Measurements from ENCODE around the gene BEND5. TPM values are rescaled to one million over a fixed set of nuclear protein-coding genes. Genes with fewer than 3 reads are reported as not detected.

Gene BEND5
- total RNA-seq, 6 donors from 2014 or later = 1.7 to 14.5 (median 3.7) TPM; not detected in 1

DNA sequence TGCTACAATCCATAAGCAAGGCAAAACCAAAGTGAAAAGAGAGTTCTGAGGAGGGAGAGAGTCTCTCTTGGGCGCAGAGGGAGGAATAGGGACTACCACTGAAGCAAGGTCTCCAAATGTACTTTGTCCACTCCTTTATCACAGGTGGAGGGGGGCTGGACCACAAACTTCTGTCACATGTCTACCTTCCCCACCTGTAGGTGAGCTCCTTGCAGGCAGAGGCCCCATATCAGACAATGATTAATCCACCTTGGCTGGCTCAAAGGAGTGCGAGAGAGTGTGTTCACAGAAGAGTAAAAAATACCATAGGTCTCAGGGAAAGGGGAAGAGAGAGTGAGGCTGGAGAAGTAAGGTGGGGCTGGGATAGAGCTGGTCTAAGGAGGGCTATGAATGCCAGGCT, 4.5 kb downstream of the BEND5 start:
- TF ChIP-seq EP300 (IDR thresholded peaks at IDR 0.05) (no peak), POLR2A (IDR thresholded peaks at IDR 0.05) (no peak), POLR2AphosphoS5 (IDR thresholded peaks at IDR 0.05) (no peak)
- TF ChIP-seq, protein P1, sequence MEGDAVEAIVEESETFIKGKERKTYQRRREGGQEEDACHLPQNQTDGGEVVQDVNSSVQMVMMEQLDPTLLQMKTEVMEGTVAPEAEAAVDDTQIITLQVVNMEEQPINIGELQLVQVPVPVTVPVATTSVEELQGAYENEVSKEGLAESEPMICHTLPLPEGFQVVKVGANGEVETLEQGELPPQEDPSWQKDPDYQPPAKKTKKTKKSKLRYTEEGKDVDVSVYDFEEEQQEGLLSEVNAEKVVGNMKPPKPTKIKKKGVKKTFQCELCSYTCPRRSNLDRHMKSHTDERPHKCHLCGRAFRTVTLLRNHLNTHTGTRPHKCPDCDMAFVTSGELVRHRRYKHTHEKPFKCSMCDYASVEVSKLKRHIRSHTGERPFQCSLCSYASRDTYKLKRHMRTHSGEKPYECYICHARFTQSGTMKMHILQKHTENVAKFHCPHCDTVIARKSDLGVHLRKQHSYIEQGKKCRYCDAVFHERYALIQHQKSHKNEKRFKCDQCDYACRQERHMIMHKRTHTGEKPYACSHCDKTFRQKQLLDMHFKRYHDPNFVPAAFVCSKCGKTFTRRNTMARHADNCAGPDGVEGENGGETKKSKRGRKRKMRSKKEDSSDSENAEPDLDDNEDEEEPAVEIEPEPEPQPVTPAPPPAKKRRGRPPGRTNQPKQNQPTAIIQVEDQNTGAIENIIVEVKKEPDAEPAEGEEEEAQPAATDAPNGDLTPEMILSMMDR (IDR thresholded peaks at IDR 0.05) = no peak
- H3K9me3 ChIP-seq = no peaks in the 10 kb centered on the region
- peaks cover 9 to 25% (median 14%) of the 10 kb centered on the region in 4 donors for H3K4me1 ChIP-seq
- DNase-seq (no peak), ATAC-seq (ENCODE audit: low FRiP score in 2 of 2) (no peak)
- no peak overlapping the region for H3K27ac ChIP-seq
- H3K4me3 ChIP-seq = no peak overlapping the region
- H3K27me3 ChIP-seq = no peaks in the 10 kb centered on the region
- H3K36me3 ChIP-seq = no peaks in the 10 kb centered on the region
- WGBS, 2 donors = 85 to 95% methylated on average over 2 of the region's 2 CpGs

DNA sequence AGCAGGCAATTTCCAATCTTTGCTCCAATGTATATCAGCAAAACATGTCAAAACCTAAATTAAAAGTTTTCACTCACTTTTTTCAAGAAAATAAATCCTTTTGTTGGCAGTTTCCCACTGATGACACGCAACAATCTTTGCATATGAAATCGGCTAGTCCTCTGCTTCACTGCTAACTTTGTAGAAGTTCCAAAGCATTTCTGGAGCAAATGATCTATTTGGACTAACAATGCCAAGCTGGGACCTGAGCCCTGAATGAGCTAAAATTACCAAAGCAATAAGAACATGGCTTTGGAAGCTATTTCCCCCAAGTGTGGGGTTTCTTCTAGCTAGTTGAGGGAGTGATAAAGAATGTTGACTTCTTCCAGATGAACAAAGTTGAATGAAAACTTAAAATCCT, 5.1 kb downstream of the BEND5 start:
- no peaks in the 10 kb centered on the region for H3K27me3 ChIP-seq
- H3K4me3 ChIP-seq = no peak overlapping the region
- no peak for ATAC-seq (ENCODE audit: low FRiP score in 2 of 2)
- 72 to 75% methylated on average over 2 of the region's 2 CpGs for WGBS, 2 donors
- DNase-seq = no peak
- H3K27ac ChIP-seq = no peak overlapping the region
- TF ChIP-seq, protein P1 (IDR thresholded peaks at IDR 0.05) = no peak
- no peak for TF ChIP-seq POLR2A (IDR thresholded peaks at IDR 0.05)
- no peaks in the 10 kb centered on the region for H3K9me3 ChIP-seq
- peaks cover 9 to 20% (median 14%) of the 10 kb centered on the region in 4 donors for H3K4me1 ChIP-seq
- no peaks in the 10 kb centered on the region for H3K36me3 ChIP-seq

DNA sequence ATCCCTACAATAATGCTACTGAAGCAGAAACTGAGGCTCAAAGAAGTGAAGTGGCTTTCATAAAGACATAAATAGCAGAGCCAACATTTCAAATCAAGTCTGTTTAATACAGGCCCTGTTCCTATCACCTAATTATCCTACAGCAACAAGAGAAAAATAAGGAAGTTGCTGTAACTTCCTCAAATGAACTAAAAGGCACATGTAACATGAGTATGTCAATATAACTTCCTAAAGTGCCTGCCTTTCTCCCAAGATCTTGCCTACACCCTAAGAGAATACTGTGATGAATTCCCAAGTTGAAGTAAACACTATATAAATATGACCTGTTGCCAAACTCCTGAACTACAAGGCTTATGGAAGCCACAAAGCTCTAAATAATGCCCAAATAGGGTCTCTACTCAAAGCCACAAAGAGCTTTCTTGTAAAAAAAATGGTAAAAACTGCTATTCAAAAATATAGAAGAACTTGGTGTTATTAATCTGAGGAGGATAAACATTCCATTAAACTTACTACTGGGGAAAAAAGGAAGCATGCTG, 8.6 kb downstream of the BEND5 start:
- Histone ChIP-seq H3K4me1 (peaks cover 0 to 10% (median 2%) of the 10 kb centered on the region in 4 donors), H3K9me3 (no peaks in the 10 kb centered on the region), H3K36me3 (no peaks in the 10 kb centered on the region), H3K4me3 (no peak overlapping the region), H3K27ac (no peak overlapping the region), H3K27me3 (no peaks in the 10 kb centered on the region)
- no peak for DNase-seq
- TF ChIP-seq POLR2A (IDR thresholded peaks at IDR 0.05) = no peak
- TF ChIP-seq, protein P1 (IDR thresholded peaks at IDR 0.05) = no peak
- no peak for TF ChIP-seq EP300 (IDR thresholded peaks at IDR 0.05)
- no peak for TF ChIP-seq POLR2AphosphoS5 (IDR thresholded peaks at IDR 0.05)
- no peak for ATAC-seq (ENCODE audit: low FRiP score in 2 of 2)

DNA sequence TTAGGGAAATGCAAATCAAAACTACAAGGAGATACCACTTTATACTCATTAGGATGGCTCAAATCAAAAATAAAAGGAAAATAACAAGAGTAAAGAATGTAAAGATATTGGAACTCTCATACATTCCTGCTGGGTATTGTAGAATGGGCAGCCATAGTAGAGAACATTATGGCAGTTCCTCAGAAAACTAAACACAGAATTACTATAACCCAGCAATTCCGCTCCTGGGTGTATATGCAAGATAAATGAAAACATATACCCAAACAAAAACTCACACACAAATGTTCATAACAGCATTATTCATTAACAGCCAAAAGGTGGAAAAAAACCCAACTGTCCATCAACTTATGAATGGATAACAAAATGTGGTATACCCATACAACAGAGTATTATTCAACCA, 11.4 kb downstream of the BEND5 start:
- Histone ChIP-seq H3K27me3 (no peaks in the 10 kb centered on the region), H3K27ac (no peak overlapping the region), H3K9me3 (no peaks in the 10 kb centered on the region), H3K4me1 (peaks cover 0 to 10% (median 2%) of the 10 kb centered on the region in 4 donors), H3K4me3 (no peak overlapping the region), H3K36me3 (no peaks in the 10 kb centered on the region)
- ATAC-seq (ENCODE audit: low FRiP score in 2 of 2) (no peak), DNase-seq (no peak)
- TF ChIP-seq POLR2AphosphoS5 (IDR thresholded peaks at IDR 0.05) (no peak), POLR2A (IDR thresholded peaks at IDR 0.05) (no peak), EP300 (IDR thresholded peaks at IDR 0.05) (no peak)
- TF ChIP-seq, protein P1 (IDR thresholded peaks at IDR 0.05) = no peak
- 96 to 100% methylated on average over 1 of the region's 1 CpG for WGBS, 2 donors

DNA sequence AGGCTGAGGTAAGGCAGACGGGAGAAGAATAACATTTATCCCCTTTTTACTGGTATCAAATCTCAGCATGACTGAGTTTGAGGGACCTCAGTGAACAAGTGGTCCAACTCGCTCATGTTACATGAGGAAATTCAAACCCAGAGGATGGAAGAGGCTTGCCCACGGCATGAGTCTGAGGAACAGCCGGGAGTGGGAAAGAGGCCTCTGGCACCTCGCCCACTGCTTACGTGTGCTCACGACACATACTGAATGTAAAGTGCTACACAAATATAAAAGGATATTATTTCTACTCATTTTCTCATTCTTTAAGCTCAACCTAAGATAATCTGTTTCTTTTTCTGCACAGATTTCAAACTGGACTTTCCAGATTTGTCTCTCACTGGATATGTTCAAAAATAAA, 14.7 kb downstream of the BEND5 start:
- Histone ChIP-seq H3K4me1 (no peaks in the 10 kb centered on the region), H3K27ac (no peak overlapping the region), H3K9me3 (no peaks in the 10 kb centered on the region), H3K27me3 (no peaks in the 10 kb centered on the region), H3K36me3 (peaks cover 0 to 21% (median 7%) of the 10 kb centered on the region in 4 donors), H3K4me3 (no peak overlapping the region)
- DNase-seq (no peak), ATAC-seq (ENCODE audit: low FRiP score in 2 of 2) (no peak)
- WGBS, 2 donors = 69 to 76% methylated on average over 7 of the region's 7 CpGs
- TF ChIP-seq EP300 (IDR thresholded peaks at IDR 0.05) (no peak), POLR2AphosphoS5 (IDR thresholded peaks at IDR 0.05) (no peak), POLR2A (IDR thresholded peaks at IDR 0.05) (no peak)
- TF ChIP-seq, protein P1 (IDR thresholded peaks at IDR 0.05) = no peak

All from upper lobe of left lung (tissue), 6 donors.